Activated naive CD4-positive, alpha-beta T cell treated with anti-CD3 and anti-CD28 coated beads for 36 hours (primary cell): ENCODE measurements around the gene PRR5. TPM values are rescaled to one million over a fixed set of nuclear protein-coding genes. Genes with fewer than 3 reads are reported as not detected.

ENCODE experiments used
- CTCF ChIA-PET: fragments of 350-600 bp; sonication (Branson Sonifier 250); formaldehyde crosslinking; loops from one replicate; lab custom pipeline; 2021; ENCODE audit warnings: antibody characterized with exemption; lab: Charles Lee
- DNase-seq: peaks from one replicate; pipeline ENCODE4 v3.0.0-alpha.2; 2020
- H3K27ac Mint-ChIP-seq: one replicate; pipeline ENCODE4 v1.8.0; 2021; ENCODE audit warnings: mild to moderate bottlenecking, mixed read lengths
- H3K27me3 Mint-ChIP-seq: one replicate; pipeline ENCODE4 v1.8.0; 2021; ENCODE audit warnings: low read depth, mixed read lengths
- H3K36me3 Mint-ChIP-seq: one replicate; pipeline ENCODE4 v1.8.0; 2021; ENCODE audit warnings: low read depth, mixed read lengths
- H3K4me1 Mint-ChIP-seq: one replicate; pipeline ENCODE4 v1.8.0; 2021; ENCODE audit warnings: low read depth, mixed read lengths
- H3K4me3 Mint-ChIP-seq: one replicate; pipeline ENCODE4 v1.8.0; 2021; ENCODE audit warnings: mild to moderate bottlenecking, moderate library complexity, mixed read lengths
- H3K9me3 Mint-ChIP-seq: one replicate; pipeline ENCODE4 v1.8.0; 2021; ENCODE audit warnings: mixed read lengths
- intact Hi-C: fragments of 100-400 bp; cut with micrococcal nuclease; formaldehyde crosslinking; loops from one replicate; pipeline ENCODE4 v1.15.1; 2023
- total RNA-seq, 2 experiments: library from RNA; stranded (reverse); gene quantifications; one replicate each; pipeline ENCODE4 v1.2.3, GENCODE V29; 2021

Gene PRR5
- total RNA-seq, 2 experiments from 2014 or later = 7.9 to 10.2 TPM

DNA sequence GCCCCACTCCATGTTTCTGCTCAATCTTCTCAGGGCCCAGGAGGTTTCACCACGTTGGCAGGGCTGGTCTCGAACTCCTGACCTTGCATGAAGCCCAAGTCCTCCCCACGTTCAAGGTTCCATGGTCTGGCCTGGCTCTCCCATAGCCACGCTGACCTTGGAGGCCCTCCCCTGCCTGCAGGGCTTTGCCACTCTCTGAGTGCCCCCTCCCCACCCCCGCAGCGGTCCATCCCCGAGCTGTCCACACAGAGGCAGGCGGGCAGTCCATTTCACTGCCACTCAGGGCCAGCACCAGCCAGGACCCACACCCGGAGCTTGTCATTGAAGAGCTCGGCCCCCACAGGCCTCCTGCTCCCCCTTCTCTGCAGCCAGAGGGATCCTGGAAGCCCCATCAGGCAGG lies 81.1 kb downstream of the PRR5 start:
- CTCF ChIA-PET = no interaction called here

DNA sequence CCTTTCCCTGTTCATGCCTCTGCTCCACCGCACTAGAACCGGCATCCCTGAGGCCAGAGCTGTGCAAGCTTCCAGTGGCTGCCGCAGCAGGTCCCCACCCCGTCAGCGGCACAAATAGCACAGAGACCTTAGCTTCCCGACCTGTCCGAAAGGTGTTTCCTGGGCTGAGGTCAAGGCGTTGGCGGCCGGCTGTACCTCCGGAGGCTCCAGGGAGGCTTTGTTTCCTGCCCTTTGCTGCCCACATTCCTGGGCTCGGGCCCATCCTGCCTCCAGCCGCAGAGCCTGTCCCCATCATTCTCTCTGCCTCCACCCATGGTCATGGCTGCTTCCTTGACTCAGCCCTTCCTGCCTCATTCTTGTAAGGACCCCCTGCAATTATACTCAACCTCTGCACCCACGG lies 81.6 kb downstream of the PRR5 start:
- H3K27ac Mint-ChIP-seq = no peak overlapping the region
- no peaks in the 10 kb centered on the region for H3K9me3 Mint-ChIP-seq
- DNase-seq = no peak
- H3K4me1 Mint-ChIP-seq = no peaks in the 10 kb centered on the region
- no peaks in the 10 kb centered on the region for H3K36me3 Mint-ChIP-seq
- H3K4me3 Mint-ChIP-seq = no peak overlapping the region
- intact Hi-C loops = no loop called here
- CTCF ChIA-PET = no interaction called here
- peaks cover 5% of the 10 kb centered on the region for H3K27me3 Mint-ChIP-seq

More for the DNA sequence above, 81.1 kb downstream of the PRR5 start:
- intact Hi-C loops = no loop called here
- no peaks in the 10 kb centered on the region for H3K36me3 Mint-ChIP-seq
- peaks cover 7% of the 10 kb centered on the region for H3K27me3 Mint-ChIP-seq
- H3K27ac Mint-ChIP-seq = no peak overlapping the region
- H3K4me1 Mint-ChIP-seq = no peaks in the 10 kb centered on the region
- H3K4me3 Mint-ChIP-seq = no peak overlapping the region
- no peak for DNase-seq
- no peaks in the 10 kb centered on the region for H3K9me3 Mint-ChIP-seq

- no peak overlapping the region for H3K27ac Mint-ChIP-seq
- CTCF ChIA-PET = no interaction called here
- intact Hi-C loops = no loop called here
- no peaks in the 10 kb centered on the region for H3K4me1 Mint-ChIP-seq
- no peak for DNase-seq
- H3K36me3 Mint-ChIP-seq = no peaks in the 10 kb centered on the region
- H3K4me3 Mint-ChIP-seq = no peak overlapping the region
- H3K27me3 Mint-ChIP-seq = peaks cover 2% of the 10 kb centered on the region
- H3K9me3 Mint-ChIP-seq = no peaks in the 10 kb centered on the region
Measured at GRCh38 chr22:44786136-44786535, 84.1 kb downstream of the PRR5 start.

GRCh38 chr22:44786610-44787009 lies 84.6 kb downstream of the PRR5 start:
- Mint-ChIP-seq H3K4me1 (no peaks in the 10 kb centered on the region), H3K27me3 (peaks cover 2% of the 10 kb centered on the region), H3K36me3 (no peaks in the 10 kb centered on the region), H3K9me3 (no peaks in the 10 kb centered on the region), H3K27ac (no peak overlapping the region), H3K4me3 (no peak overlapping the region)
- DNase-seq = no peak
- CTCF ChIA-PET = no interaction called here
- intact Hi-C loops = no loop called here

Other genes starting within 250 kb of the PRR5 start
- gene RTL6, start 204.0 kb upstream of the PRR5 start, total RNA-seq = 1 to 10 TPM; 4.5 to 5.1 TPM
- 1 to 10 TPM; 1.6 to 2.7 TPM for gene ARHGAP8, start 50.4 kb downstream of the PRR5 start, total RNA-seq